ENCODE data around the gene CDH13.

CDH13 gene

DNA sequence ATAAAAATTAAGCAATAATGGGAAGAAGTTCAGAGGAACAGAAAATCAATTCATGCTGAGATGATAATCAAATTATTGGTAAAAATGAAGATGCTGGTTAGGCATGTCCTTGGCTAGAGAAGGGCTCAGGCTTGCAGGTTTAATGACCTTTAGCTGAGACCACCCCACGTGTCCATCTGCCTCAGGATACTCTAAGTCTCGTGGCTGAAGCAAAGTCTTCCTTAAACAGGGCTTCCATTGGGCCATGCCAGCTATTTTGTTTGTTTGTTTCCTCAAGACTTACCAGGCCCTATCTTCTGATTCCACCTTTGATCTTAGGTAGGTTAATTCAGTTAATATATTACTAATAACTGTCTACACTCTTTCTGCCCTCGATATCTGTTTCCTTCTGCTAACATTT, 366.0 kb downstream of the CDH13 start:
- DNase-seq (ENCODE audit: low read depth, low spot score) = no peak
- H3K4me3 ChIP-seq (ENCODE audit: low read length) = no peak overlapping the region

DNA sequence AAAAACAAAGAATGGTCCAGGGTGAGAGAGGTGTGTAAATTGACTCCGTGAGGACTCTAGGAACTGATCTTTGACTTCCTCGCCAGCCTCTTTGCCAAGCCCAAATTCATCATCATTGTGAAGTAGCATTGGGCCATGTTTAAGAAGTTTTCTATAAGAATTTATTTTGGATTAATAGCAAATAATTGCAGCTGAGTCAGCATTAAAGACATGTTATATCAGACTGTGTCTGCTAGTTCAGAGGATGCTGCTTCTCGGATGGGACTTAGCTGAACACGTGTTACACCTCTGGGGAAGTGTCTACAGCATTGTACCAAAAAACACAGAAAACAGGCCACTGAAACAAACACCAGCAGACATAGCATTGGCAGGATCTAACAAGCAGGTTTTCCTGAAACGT, 366.6 kb downstream of the CDH13 start:
- no peak for DNase-seq (ENCODE audit: low read depth, low spot score)
- H3K4me3 ChIP-seq (ENCODE audit: low read length) = no peak overlapping the region

DNA sequence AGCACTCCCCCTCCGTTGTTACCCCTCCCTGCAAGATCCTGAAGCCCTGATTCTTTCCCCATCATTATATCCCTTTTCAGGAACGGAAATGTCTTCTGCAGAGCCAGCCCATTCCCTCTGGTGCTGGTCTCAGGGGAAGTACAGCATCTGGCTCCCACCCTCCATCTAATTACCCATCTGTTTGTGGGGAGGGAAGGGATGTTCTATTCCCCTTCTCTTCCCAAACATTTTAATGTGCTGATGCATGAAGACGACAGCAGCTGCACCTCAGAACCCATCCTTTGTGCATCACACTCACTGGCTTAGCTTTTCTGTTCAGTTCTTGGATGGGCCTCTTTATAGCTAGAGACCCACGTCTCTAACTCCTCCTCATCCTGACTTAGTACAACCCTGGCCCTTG, 367.2 kb downstream of the CDH13 start:
- DNase-seq (ENCODE audit: low read depth, low spot score) = no peak
- H3K4me3 ChIP-seq (ENCODE audit: low read length) = no peak overlapping the region

DNA sequence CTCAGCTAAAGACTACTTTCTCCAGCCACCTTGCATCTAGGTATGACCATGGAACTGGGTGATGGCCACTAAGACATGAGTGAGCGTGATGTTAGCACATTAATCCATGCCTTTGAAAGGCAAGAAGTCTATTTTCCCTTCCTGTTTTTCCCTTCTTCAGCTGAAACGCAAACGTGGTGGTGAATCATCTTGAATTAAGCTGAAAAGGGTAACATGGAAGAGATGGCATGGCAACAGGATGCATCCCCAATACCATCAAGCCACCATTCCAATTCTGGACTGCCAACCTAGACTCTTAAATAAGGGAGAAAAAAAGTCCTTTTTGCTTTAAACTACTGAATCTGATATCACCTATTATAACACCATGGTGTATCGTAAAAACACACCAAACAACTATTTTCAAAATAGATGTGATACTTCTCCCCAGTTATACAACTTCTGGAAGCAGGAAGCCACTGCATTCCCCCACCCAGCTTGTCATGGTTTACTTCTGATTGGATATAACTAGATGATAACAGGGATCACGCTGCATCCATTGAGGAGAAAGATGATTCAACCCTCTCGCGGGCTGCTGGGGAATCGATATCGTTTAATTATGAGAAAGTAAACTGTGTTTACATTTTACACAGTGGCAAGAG, 368.6 kb downstream of the CDH13 start:
- no peak for DNase-seq (ENCODE audit: low read depth, low spot score)
- H3K4me3 ChIP-seq (ENCODE audit: low read length) = no peak overlapping the region

- no peak overlapping the region for H3K4me3 ChIP-seq (ENCODE audit: low read length)
- DNase-seq (ENCODE audit: low read depth, low spot score) = no peak
Observed at GRCh38 chr16:82995924-82996441, 369.2 kb downstream of the CDH13 start.

DNA sequence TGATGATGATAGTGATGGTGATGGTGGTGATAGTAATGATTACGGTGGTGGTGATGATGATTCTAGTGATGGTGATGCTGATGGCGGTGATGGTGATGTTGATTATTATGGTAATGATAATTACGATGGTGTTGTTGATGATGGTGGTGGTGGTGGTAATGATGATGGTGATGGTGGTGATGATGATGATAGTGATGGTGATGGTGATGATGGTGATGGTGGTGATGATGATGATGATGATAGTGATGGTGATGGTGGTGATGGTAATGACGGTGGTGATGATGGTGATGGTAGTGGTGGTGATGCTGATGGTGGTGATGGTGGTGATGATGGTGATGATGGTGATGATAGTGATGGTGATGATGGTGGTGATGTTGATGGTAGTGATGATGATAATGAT, 370.0 kb downstream of the CDH13 start:
- no peak overlapping the region for H3K4me3 ChIP-seq (ENCODE audit: low read length)
- no peak for DNase-seq (ENCODE audit: low read depth, low spot score)

DNA sequence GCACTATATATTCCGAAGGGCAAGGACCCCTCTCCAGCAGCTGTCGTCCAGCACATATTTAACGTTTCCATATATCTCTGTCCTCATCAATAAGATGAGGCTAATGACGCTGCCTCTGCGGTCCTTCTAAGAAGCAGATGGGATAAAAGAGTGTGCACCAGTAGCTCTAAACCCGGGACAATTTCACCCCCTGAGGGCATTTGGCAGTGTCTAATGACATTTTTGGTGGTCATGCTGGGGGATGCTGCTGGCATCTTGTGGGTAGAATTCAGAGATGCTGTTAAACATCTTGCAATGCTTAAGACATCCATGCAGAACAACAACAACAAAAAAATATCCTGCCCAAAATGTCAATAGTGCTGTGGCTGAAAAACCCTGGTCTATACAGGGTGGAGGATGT, 372.9 kb downstream of the CDH13 start:
- no peak for DNase-seq (ENCODE audit: low read depth, low spot score)

GRCh38 chr16:83002351-83003334, 375.9 kb downstream of the CDH13 start:
- DNase-seq (ENCODE audit: low read depth, low spot score) = no peak
- no peak overlapping the region for H3K4me3 ChIP-seq (ENCODE audit: low read length)

More for the DNA sequence above, 372.9 kb downstream of the CDH13 start:
- no peak overlapping the region for H3K4me3 ChIP-seq (ENCODE audit: low read length)

DNA sequence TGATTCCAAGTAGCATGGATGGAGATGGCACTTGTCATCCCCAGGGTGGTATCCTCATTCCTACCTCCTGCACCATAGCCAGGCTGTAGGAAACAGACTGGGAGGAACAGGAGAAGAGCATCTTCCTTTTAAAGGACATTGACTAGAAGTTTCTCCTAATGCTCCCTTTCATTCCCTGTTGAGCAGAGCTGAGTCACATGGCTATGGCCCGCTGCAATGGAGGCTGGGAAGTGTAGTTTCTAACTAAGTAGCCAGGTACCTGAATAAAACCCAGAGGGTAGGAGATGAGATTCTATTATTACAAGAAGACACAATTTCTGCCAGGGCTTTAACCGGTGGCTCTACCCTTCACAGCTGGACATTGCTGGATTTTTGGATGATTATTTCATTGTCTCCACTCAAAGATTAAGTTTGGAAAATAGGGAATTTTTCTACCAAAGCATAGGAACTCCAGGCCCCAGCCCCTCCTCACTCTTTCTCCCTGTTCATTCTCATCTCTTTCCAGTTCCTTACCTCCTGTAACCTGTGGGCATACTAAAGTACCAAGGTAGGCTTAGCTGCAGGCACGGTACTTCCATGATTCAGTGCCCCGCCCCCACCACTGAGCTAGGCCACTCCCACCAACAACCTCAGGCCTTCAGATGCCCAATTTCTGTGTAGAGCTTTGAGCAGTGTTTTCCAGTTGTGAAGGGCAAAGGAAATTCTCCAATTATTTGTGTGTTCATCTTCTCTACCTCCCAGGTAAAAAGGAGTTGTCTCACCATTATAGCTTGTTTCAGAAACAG, 378.3 kb downstream of the CDH13 start:
- no peak for DNase-seq (ENCODE audit: low read depth, low spot score)
- no peak overlapping the region for H3K4me3 ChIP-seq (ENCODE audit: low read length)

DNA sequence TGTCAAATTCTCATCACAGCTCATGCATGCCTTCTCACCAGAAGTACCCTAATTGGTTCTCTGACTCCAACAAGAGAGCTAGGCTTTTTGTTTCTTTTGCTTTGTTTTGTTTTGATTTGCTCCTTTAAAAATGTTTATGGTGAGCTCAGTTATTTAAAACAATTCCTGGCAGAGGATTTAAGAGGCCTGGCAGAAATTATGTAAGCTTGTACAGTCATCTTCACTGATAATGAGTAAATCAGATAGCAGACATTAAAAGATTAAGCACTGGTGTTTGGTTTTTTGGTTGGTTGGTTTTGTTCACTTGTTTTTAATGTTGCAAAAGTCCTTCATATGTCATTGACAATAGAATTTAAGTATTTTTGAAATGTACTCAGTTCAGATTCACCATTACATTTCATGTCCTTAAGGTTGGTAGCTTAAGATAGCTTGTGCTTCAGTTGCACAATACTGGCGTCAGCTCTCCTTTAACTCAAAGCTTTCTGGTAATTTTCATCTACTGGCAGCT, 378.9 kb downstream of the CDH13 start:
- H3K4me3 ChIP-seq (ENCODE audit: low read length) = no peak overlapping the region
- no peak for DNase-seq (ENCODE audit: low read depth, low spot score)

GRCh38 chr16:83010776-83011720, 384.3 kb downstream of the CDH13 start:
- H3K4me3 ChIP-seq (ENCODE audit: low read length) = no peak overlapping the region
- DNase-seq (ENCODE audit: low read depth, low spot score) = no peak

DNA sequence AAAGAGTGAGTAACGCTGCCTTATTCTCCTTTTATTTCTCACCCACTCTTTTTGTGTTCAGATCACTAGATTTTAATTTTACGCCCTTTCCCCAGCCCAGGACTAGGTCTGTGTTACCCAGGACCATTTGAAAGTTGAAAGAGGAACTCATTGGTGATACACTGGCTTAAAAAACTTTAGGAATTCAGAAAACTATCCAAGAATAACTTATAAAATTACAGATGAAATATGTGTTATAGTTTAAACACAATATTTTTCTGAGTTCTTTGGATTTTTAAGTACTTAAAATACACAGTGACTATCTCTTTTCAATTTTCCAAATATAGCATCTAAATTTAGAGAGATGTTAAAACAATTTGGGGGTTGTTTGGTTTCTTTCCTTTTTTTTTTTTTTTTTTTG, 385.2 kb downstream of the CDH13 start:
- H3K4me3 ChIP-seq (ENCODE audit: low read length) = no peak overlapping the region
- DNase-seq (ENCODE audit: low read depth, low spot score) = no peak

DNA sequence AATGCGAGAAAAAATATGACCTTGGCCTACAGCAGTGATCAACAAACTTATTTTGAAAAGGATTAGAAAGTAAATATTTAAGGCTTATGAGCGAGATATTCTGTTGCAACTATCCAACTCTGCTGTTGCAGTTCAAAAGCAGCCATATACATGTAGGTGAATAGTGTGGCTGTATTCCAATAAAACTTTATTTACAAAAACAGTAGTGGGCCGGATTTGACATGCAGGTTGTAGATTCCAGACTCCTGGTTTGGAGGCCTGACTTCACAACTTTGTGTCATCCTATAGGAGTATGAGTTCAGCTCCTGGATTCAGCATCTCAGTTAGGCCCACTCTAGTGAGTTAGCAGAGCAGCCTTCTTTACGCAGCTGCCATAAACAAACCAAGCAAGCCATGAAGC, 386.3 kb downstream of the CDH13 start:
- no peak overlapping the region for H3K4me3 ChIP-seq (ENCODE audit: low read length)
- DNase-seq (ENCODE audit: low read depth, low spot score) = no peak

GRCh38 chr16:83019963-83020362, 393.2 kb downstream of the CDH13 start:
- no peak for DNase-seq (ENCODE audit: low read depth, low spot score)
- no peak overlapping the region for H3K4me3 ChIP-seq (ENCODE audit: low read length)

DNA sequence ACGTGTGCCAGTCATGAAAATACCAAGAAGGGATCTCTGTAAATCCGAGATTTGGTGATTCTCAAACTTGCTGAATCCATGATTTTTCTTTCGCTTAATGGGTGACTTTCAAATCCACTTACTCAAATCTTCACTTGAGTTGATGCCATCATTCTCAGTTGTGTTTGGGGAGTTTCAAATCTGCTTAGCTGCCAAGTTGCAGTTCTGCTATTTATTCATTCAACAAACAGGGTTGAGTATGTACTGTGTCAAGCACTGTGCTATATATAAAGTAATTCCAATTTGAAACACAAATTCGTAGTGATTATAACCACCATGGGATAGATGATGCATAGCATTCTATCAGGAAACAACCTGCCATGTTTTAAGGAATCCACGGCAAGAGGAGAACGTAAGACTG, 394.3 kb downstream of the CDH13 start:
- H3K4me3 ChIP-seq (ENCODE audit: low read length) = no peak overlapping the region
- no peak for DNase-seq (ENCODE audit: low read depth, low spot score)

DNA sequence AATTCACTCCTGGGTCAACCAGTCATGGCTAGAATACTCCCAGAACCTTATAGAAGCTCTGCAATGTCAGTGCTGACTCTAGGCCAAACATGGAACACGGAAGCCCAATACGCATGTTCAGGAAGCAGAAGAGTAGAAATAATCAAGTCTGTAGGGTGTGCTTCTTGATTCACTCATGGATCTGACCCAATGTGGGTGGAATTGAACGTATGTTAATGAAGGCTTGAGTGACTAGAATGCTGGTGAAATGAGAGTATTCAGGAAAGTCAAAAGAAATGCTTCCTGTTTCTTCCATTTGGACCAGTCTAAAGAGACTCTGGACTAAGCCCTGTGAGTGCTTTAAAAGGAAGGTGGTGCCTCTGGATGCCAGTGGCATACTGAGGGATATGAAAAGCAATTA, 395.0 kb downstream of the CDH13 start:
- DNase-seq (ENCODE audit: low read depth, low spot score) = no peak
- no peak overlapping the region for H3K4me3 ChIP-seq (ENCODE audit: low read length)

GRCh38 chr16:83023011-83023410, 396.2 kb downstream of the CDH13 start:
- H3K4me3 ChIP-seq (ENCODE audit: low read length) = no peak overlapping the region
- DNase-seq (ENCODE audit: low read depth, low spot score) = no peak

- H3K4me3 ChIP-seq (ENCODE audit: low read length) = no peak overlapping the region
- DNase-seq (ENCODE audit: low read depth, low spot score) = no peak
Observed at GRCh38 chr16:83023640-83024039, 396.9 kb downstream of the CDH13 start.
